ENCODE results near the gene CNTNAP2. TPM values are rescaled to one million over a fixed set of nuclear protein-coding genes. Genes with fewer than 3 reads are reported as not detected.

CNTNAP2 gene
- total RNA-seq, 1 donor: 7.6 TPM

GRCh38 chr7:146417176-146417575 lies 300.6 kb downstream of the CNTNAP2 start:
- TF ChIP-seq CTCF (IDR thresholded peaks at IDR 0.05; ENCODE audit: extremely low read depth, low read depth, low read length): no peak
- DNase-seq (ENCODE audit: insufficient read length, low spot score, missing footprints): no peak
- no peaks in the 10 kb centered on the region for H4K20me1 ChIP-seq (ENCODE audit: insufficient read depth, low read length)
- H2AFZ ChIP-seq (ENCODE audit: low read length): no peak overlapping the region
- H3K4me1 ChIP-seq (ENCODE audit: insufficient read depth, low read length): no peaks in the 10 kb centered on the region
- H3K9me3 ChIP-seq (ENCODE audit: low read depth, low read length): no peaks in the 10 kb centered on the region
- H3K36me3 ChIP-seq (ENCODE audit: insufficient read depth, low read length): no peaks in the 10 kb centered on the region
- H3K4me2 ChIP-seq (ENCODE audit: insufficient read depth, low read length): no peak overlapping the region
- H3K27me3 ChIP-seq (ENCODE audit: insufficient read depth, low read length): no peaks in the 10 kb centered on the region
- H3K27ac ChIP-seq (ENCODE audit: low read depth, low read length): no peak overlapping the region
- no peaks in the 10 kb centered on the region for H3K79me2 ChIP-seq (ENCODE audit: insufficient read depth, low read length)
- no peak overlapping the region for H3K4me3 ChIP-seq (ENCODE audit: insufficient read depth, low read length)

GRCh38 chr7:146423446-146423845 lies 306.8 kb downstream of the CNTNAP2 start:
- H3K4me3 ChIP-seq (ENCODE audit: insufficient read depth, low read length): no peak overlapping the region
- no peaks in the 10 kb centered on the region for H3K9me3 ChIP-seq (ENCODE audit: low read depth, low read length)
- TF ChIP-seq CTCF (IDR thresholded peaks at IDR 0.05; ENCODE audit: extremely low read depth, low read depth, low read length): no peak
- no peak overlapping the region for H2AFZ ChIP-seq (ENCODE audit: low read length)
- DNase-seq (ENCODE audit: insufficient read length, low spot score, missing footprints): no peak
- no peaks in the 10 kb centered on the region for H3K4me1 ChIP-seq (ENCODE audit: insufficient read depth, low read length)
- H3K27ac ChIP-seq (ENCODE audit: low read depth, low read length): no peak overlapping the region
- H3K36me3 ChIP-seq (ENCODE audit: insufficient read depth, low read length): no peaks in the 10 kb centered on the region
- no peaks in the 10 kb centered on the region for H3K27me3 ChIP-seq (ENCODE audit: insufficient read depth, low read length)
- no peaks in the 10 kb centered on the region for H3K79me2 ChIP-seq (ENCODE audit: insufficient read depth, low read length)
- no peak overlapping the region for H3K4me2 ChIP-seq (ENCODE audit: insufficient read depth, low read length)
- H4K20me1 ChIP-seq (ENCODE audit: insufficient read depth, low read length): no peaks in the 10 kb centered on the region

- Histone ChIP-seq H3K27me3 (ENCODE audit: insufficient read depth, low read length) (no peaks in the 10 kb centered on the region), H3K36me3 (ENCODE audit: insufficient read depth, low read length) (no peaks in the 10 kb centered on the region), H3K4me2 (ENCODE audit: insufficient read depth, low read length) (no peak overlapping the region), H3K79me2 (ENCODE audit: insufficient read depth, low read length) (no peaks in the 10 kb centered on the region), H3K4me3 (ENCODE audit: insufficient read depth, low read length) (no peak overlapping the region), H3K9me3 (ENCODE audit: low read depth, low read length) (no peaks in the 10 kb centered on the region), H2AFZ (ENCODE audit: low read length) (no peak overlapping the region), H3K27ac (ENCODE audit: low read depth, low read length) (no peak overlapping the region), H4K20me1 (ENCODE audit: insufficient read depth, low read length) (no peaks in the 10 kb centered on the region), H3K4me1 (ENCODE audit: insufficient read depth, low read length) (no peaks in the 10 kb centered on the region)
- no peak for TF ChIP-seq CTCF (IDR thresholded peaks at IDR 0.05; ENCODE audit: extremely low read depth, low read depth, low read length)
- no peak for DNase-seq (ENCODE audit: insufficient read length, low spot score, missing footprints)
Measured at GRCh38 chr7:146424084-146424483, 307.5 kb downstream of the CNTNAP2 start.

DNA sequence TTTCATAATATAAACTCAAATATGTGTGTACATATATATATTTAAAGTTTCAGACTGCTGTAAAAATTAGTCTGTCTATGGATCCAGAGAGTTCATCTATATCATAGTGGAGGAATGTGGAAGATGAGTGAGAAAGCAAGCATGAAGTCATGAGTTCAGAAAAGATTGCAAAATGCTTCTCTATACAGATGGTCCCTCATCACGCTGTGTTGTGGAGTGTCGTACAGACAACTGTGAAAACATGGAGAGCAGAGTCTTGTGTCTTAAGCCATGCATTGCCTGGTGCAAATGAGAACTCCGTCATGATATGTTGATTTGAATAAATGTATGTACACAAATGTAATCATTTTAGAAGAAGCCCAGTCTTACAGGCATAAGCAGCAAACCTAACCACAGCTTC lies 316.9 kb downstream of the CNTNAP2 start:
- no peak for DNase-seq (ENCODE audit: insufficient read length, low spot score, missing footprints)
- Histone ChIP-seq H3K4me3 (ENCODE audit: insufficient read depth, low read length) (no peak overlapping the region), H4K20me1 (ENCODE audit: insufficient read depth, low read length) (no peaks in the 10 kb centered on the region), H2AFZ (ENCODE audit: low read length) (no peak overlapping the region), H3K4me1 (ENCODE audit: insufficient read depth, low read length) (no peaks in the 10 kb centered on the region), H3K9me3 (ENCODE audit: low read depth, low read length) (no peaks in the 10 kb centered on the region), H3K4me2 (ENCODE audit: insufficient read depth, low read length) (no peak overlapping the region), H3K79me2 (ENCODE audit: insufficient read depth, low read length) (no peaks in the 10 kb centered on the region), H3K27ac (ENCODE audit: low read depth, low read length) (no peak overlapping the region), H3K27me3 (ENCODE audit: insufficient read depth, low read length) (no peaks in the 10 kb centered on the region), H3K36me3 (ENCODE audit: insufficient read depth, low read length) (no peaks in the 10 kb centered on the region)
- TF ChIP-seq CTCF (IDR thresholded peaks at IDR 0.05; ENCODE audit: extremely low read depth, low read depth, low read length): no peak
